ENCODE results near the gene LIPA.

- TF ChIP-seq CTCF (IDR thresholded peaks at IDR 0.05; ENCODE audit: borderline replicate concordance, extremely low read depth, low read length, poor library complexity, severe bottlenecking): no peak
- TF ChIP-seq EZH2 (IDR thresholded peaks at IDR 0.05; ENCODE audit: borderline replicate concordance, low read depth, low read length, severe bottlenecking): no peak
Observed at GRCh38 chr10:89238956-89239644, 12.5 kb downstream of the LIPA start.

Measured in DND-41 (cell line).